OCI-LY1 (cell line): ENCODE results near the gene RET.

Experiments
- CTCF ChIP-seq: fragments of 200-600 bp; sonication (generic), shearing (Covaris generic); IDR thresholded peaks from 2 replicates; pipeline ENCODE4 v1.5.1; 2017; ENCODE audit warnings: mild to moderate bottlenecking, antibody characterized with exemption, low read length, moderate library complexity, mixed read lengths
- EZH2 ChIP-seq: fragments of 200-600 bp; sonication (generic), shearing (Covaris generic); IDR thresholded peaks from 2 replicates; pipeline ENCODE4 v1.8.0; 2017; ENCODE audit warnings: borderline replicate concordance, mixed run types, mild to moderate bottlenecking, antibody characterized with exemption, low read length, moderate library complexity, mixed read lengths

DNA sequence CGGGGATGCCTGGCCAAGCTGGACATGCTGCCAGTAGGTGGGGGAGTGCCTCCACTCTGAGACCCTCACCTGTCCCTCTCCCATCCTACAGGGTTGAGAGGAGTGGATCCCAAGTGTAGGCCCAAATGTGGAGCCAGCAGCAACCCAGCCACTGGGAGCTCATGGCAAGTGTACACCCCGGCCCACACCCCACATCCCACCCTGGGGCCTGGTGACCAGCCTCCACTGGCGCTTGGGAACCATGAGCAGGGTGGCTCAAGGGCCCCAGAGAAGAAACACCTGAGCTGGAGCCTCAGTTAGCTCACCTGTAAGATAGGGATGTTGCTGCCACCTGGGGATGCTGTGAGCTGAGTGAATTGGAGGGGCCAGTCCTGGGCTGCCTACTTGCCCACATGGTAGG is 10.4 kb upstream of the RET start:
- TF ChIP-seq CTCF (no peak), EZH2 (no peak)
